Activated naive CD8-positive, alpha-beta T cell treated with anti-CD3 and anti-CD28 coated beads for 36 hours (primary cell): ENCODE measurements around the gene PLN. TPM values are rescaled to one million over a fixed set of nuclear protein-coding genes. Genes with fewer than 3 reads are reported as not detected.
A peak's percentile ranks its signal among the peaks of the same experiment; 100 is the strongest.

ENCODE experiments used
- DNase-seq: peaks from one replicate; pipeline ENCODE4 v3.0.0; 2021
- H3K27ac Mint-ChIP-seq: one replicate; pipeline ENCODE4 v1.8.0; 2022; ENCODE audit warnings: mild to moderate bottlenecking, moderate library complexity, mixed read lengths
- H3K27me3 Mint-ChIP-seq: one replicate; pipeline ENCODE4 v1.8.0; 2022; ENCODE audit warnings: mild to moderate bottlenecking, mixed read lengths
- H3K36me3 Mint-ChIP-seq: one replicate; pipeline ENCODE4 v1.8.0; 2021; ENCODE audit warnings: mild to moderate bottlenecking, mixed read lengths
- H3K4me1 Mint-ChIP-seq: one replicate; pipeline ENCODE4 v1.8.0; 2021; ENCODE audit warnings: mixed read lengths
- H3K4me3 Mint-ChIP-seq: one replicate; pipeline ENCODE4 v1.8.0; 2022; ENCODE audit warnings: mild to moderate bottlenecking, moderate library complexity, mixed read lengths
- H3K9me3 Mint-ChIP-seq: one replicate; pipeline ENCODE4 v1.8.0; 2022; ENCODE audit warnings: mixed read lengths
- total RNA-seq, 2 experiments: library from RNA; stranded (reverse); gene quantifications; one replicate each; pipeline ENCODE4 v1.2.3, GENCODE V29; 2021

Gene PLN
- total RNA-seq, 2 experiments from 2014 or later, result not detected

- H3K4me3 Mint-ChIP-seq, result no peak overlapping the region
- no peaks in the 10 kb centered on the region for H3K27me3 Mint-ChIP-seq
- H3K27ac Mint-ChIP-seq, result no peak overlapping the region
- H3K9me3 Mint-ChIP-seq, result peaks cover 5% of the 10 kb centered on the region
- DNase-seq, result no peak
- peaks cover 35% of the 10 kb centered on the region for H3K36me3 Mint-ChIP-seq
- peaks cover 18% of the 10 kb centered on the region for H3K4me1 Mint-ChIP-seq
These were observed 21.9 kb upstream of the PLN start for GRCh38 chr6:118525913-118526780.

DNA sequence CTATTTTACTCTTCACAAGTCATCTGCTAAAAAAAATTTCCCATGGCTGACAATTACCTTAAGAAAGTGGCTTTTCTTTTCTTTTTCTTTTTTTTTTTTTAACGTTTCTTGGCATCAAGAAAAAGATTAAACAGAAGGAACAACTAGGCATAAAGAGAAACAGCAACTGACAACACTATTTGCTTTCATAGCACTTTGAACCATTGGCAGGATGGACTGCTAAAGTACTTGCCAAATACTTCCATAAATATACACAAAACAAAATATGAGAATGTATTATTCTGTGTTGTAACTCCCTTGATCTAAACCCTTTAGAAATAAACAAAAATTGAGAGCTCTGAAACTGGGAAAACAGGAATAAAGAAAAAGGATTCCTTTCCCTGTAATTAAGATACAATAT lies 20.0 kb upstream of the PLN start:
- H3K4me1 Mint-ChIP-seq, result peaks cover 18% of the 10 kb centered on the region

DNA sequence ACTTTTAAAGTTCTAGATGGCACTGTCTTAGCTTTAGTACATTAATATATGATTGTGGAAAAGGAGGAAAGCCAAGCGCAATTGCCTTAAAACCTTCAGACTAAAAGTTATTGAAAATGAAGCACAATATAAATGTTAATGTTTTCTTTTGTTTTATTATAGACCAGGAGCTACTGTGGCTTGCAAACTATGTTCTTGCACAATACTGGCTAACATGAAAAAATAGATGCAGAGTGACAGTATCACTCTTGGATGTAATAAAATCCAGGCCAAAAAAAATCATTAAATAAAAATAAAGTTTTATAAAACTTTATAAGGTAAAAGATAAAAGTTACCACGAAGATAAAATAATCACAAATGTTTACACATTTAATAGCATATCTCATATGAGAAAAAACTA lies 18.3 kb upstream of the PLN start:
- Mint-ChIP-seq H3K4me1 (peaks cover 16% of the 10 kb centered on the region), H3K9me3 (peaks cover 12% of the 10 kb centered on the region)

More for the DNA sequence above, 20.0 kb upstream of the PLN start:
- Mint-ChIP-seq H3K4me3 (no peak overlapping the region), H3K27me3 (no peaks in the 10 kb centered on the region), H3K9me3 (peaks cover 10% of the 10 kb centered on the region), H3K36me3 (peaks cover 39% of the 10 kb centered on the region), H3K27ac (no peak overlapping the region)
- DNase-seq, result no peak

GRCh38 chr6:118530942-118531341 lies 17.2 kb upstream of the PLN start:
- H3K27me3 Mint-ChIP-seq, result no peaks in the 10 kb centered on the region
- no peak overlapping the region for H3K4me3 Mint-ChIP-seq
- no peak for DNase-seq
- peaks cover 39% of the 10 kb centered on the region for H3K36me3 Mint-ChIP-seq
- H3K9me3 Mint-ChIP-seq, result peaks cover 15% of the 10 kb centered on the region
- H3K27ac Mint-ChIP-seq, result no peak overlapping the region
- peaks cover 20% of the 10 kb centered on the region for H3K4me1 Mint-ChIP-seq

More for the DNA sequence above, 18.3 kb upstream of the PLN start:
- DNase-seq, result no peak
- Mint-ChIP-seq H3K4me3 (no peak overlapping the region), H3K27me3 (no peaks in the 10 kb centered on the region), H3K27ac (no peak overlapping the region), H3K36me3 (peaks cover 36% of the 10 kb centered on the region)

GRCh38 chr6:118535176-118535844 lies 12.8 kb upstream of the PLN start:
- Mint-ChIP-seq H3K36me3 (peaks cover 37% of the 10 kb centered on the region), H3K27me3 (no peaks in the 10 kb centered on the region), H3K9me3 (peaks cover 15% of the 10 kb centered on the region), H3K27ac (peak overlapping the region; percentile 61), H3K4me3 (no peak overlapping the region), H3K4me1 (peaks cover 18% of the 10 kb centered on the region)
- DNase-seq, result no peak

- no peak for DNase-seq
- H3K4me1 Mint-ChIP-seq, result peaks cover 18% of the 10 kb centered on the region
- H3K36me3 Mint-ChIP-seq, result peaks cover 30% of the 10 kb centered on the region
- peaks cover 6% of the 10 kb centered on the region for H3K9me3 Mint-ChIP-seq
- H3K27ac Mint-ChIP-seq, result no peak overlapping the region
- H3K27me3 Mint-ChIP-seq, result no peaks in the 10 kb centered on the region
- no peak overlapping the region for H3K4me3 Mint-ChIP-seq
These were observed 11.6 kb upstream of the PLN start for GRCh38 chr6:118536478-118536877.

GRCh38 chr6:118537574-118537973 lies 10.5 kb upstream of the PLN start:
- peaks cover 21% of the 10 kb centered on the region for H3K4me1 Mint-ChIP-seq

GRCh38 chr6:118542184-118542952 lies 5.7 kb upstream of the PLN start:
- DNase-seq, result no peak
- no peak overlapping the region for H3K4me3 Mint-ChIP-seq
- peaks cover 29% of the 10 kb centered on the region for H3K4me1 Mint-ChIP-seq
- no peak overlapping the region for H3K27ac Mint-ChIP-seq
- no peaks in the 10 kb centered on the region for H3K9me3 Mint-ChIP-seq
- H3K27me3 Mint-ChIP-seq, result no peaks in the 10 kb centered on the region
- H3K36me3 Mint-ChIP-seq, result peaks cover 22% of the 10 kb centered on the region

More at GRCh38 chr6:118537574-118537973, 10.5 kb upstream of the PLN start:
- no peaks in the 10 kb centered on the region for H3K27me3 Mint-ChIP-seq
- H3K36me3 Mint-ChIP-seq, result peaks cover 21% of the 10 kb centered on the region
- no peak overlapping the region for H3K4me3 Mint-ChIP-seq
- DNase-seq, result no peak
- H3K27ac Mint-ChIP-seq, result no peak overlapping the region
- peaks cover 4% of the 10 kb centered on the region for H3K9me3 Mint-ChIP-seq

DNA sequence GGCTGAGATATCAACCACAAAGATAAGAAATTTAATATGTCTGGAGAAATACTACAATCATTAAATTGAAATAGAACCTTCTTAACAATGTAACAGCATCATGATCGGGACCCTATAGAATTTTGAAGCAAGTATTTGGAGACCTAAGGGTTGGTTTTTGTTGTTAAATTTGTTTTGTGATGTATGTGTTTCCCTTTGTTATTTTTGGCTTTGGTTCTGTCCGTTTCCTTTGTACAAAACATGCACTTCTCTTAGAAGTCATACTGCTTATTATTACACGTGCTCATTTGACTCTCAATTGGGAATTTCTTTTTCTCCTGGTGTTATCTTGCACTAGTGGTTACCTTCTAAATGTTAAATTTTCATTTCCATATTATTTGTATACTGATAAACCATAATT lies 4.0 kb upstream of the PLN start:
- Mint-ChIP-seq H3K4me1 (peaks cover 36% of the 10 kb centered on the region), H3K27ac (no peak overlapping the region), H3K4me3 (no peak overlapping the region), H3K9me3 (no peaks in the 10 kb centered on the region), H3K36me3 (peaks cover 26% of the 10 kb centered on the region), H3K27me3 (no peaks in the 10 kb centered on the region)
- DNase-seq, result no peak

- H3K4me1 Mint-ChIP-seq, result peaks cover 49% of the 10 kb centered on the region
- peaks cover 22% of the 10 kb centered on the region for H3K36me3 Mint-ChIP-seq
- H3K27me3 Mint-ChIP-seq, result no peaks in the 10 kb centered on the region
- DNase-seq, result no peak
- no peaks in the 10 kb centered on the region for H3K9me3 Mint-ChIP-seq
- no peak overlapping the region for H3K4me3 Mint-ChIP-seq
- no peak overlapping the region for H3K27ac Mint-ChIP-seq
These were observed 1.8 kb upstream of the PLN start for GRCh38 chr6:118546164-118546879.

DNA sequence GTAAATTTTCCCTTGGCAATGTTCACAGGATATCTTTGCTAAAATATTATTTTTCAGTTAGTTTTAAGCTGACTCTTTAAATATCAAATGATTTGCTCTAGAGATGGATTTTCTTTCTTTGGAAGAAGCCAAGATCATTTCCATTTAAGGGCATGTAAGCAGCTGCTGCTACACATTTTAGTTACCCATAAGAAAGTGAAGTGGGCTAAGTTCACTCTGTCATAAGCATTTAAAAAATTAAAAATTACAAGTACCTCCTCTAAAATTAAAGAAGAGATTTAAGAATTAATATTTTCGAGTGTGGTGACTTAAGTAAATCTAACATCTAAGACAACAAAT lies 1.2 kb upstream of the PLN start:
- H3K4me3 Mint-ChIP-seq, result no peak overlapping the region
- no peaks in the 10 kb centered on the region for H3K9me3 Mint-ChIP-seq
- H3K27ac Mint-ChIP-seq, result no peak overlapping the region

DNA sequence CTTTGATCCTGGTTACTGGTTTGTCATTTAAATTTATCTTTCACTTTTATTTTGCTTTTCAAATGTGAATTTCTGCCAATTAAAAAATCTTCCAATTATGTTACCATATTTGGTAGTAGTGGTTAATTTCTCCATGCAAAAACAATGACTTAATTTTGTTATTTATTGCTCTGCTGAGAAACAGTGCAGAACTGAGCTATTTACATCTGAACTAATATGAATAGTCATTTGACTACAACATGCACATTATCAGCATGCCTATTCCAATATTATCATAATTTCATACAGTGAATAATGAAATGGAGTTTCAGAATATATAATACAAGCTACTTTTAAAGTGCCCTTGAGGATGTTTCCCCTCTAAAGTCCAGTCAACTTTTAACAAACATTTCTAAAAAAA lies 517 bp downstream of the PLN start:
- Mint-ChIP-seq H3K36me3 (peaks cover 18% of the 10 kb centered on the region), H3K27ac (no peak overlapping the region), H3K27me3 (no peaks in the 10 kb centered on the region), H3K9me3 (no peaks in the 10 kb centered on the region), H3K4me3 (no peak overlapping the region), H3K4me1 (peaks cover 53% of the 10 kb centered on the region)
- no peak for DNase-seq

More for the DNA sequence above, 1.2 kb upstream of the PLN start:
- Mint-ChIP-seq H3K4me1 (peaks cover 48% of the 10 kb centered on the region), H3K36me3 (peaks cover 22% of the 10 kb centered on the region), H3K27me3 (no peaks in the 10 kb centered on the region)
- DNase-seq, result no peak

DNA sequence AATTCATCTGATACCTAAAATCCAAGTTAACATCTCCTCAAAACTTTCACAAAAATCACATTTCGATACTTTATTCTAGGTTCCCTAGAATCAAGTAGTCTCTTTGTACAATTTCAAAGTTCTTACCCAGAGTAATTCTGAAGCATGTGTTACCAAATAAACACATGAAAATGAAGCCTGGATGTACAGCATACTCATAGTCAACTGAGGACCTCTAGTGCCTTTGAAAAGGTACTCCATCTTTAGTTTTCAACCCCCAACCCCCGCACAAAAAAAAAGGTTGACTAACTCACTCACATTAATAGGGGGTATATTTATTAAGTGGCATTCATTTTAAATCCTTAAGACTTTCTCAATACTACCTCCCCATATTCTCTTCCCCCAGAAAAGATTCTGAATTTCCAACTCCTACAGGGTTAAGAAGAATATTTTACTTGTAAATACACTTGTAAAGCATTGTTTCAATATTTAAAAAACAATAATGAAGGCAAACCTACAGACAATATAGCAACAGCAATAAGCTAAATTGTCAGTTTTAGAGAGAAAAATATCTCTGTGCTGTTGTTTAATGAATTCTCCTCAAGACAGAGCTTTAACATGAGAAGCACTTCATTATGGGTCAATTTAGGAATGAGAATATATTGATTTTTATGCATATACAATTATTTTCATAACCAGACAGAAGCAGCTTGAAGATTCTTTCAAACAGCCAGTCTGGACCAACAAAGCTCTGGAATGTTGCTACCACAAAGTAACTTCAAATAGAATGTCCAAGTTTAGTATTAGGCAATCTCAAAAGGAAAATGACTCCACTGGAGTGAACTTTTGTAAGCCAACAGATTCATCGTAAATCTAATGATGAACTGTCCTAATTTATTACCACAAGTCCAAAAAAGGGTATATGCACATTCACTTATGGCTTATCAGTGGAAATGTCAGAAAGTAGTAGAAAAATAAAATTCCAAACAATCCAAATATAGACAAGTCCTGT lies 3.3 kb downstream of the PLN start:
- DNase-seq, result no peak
- H3K27me3 Mint-ChIP-seq, result no peaks in the 10 kb centered on the region
- peaks cover 40% of the 10 kb centered on the region for H3K4me1 Mint-ChIP-seq
- no peak overlapping the region for H3K4me3 Mint-ChIP-seq
- no peak overlapping the region for H3K27ac Mint-ChIP-seq
- H3K9me3 Mint-ChIP-seq, result no peaks in the 10 kb centered on the region
- H3K36me3 Mint-ChIP-seq, result peaks cover 24% of the 10 kb centered on the region

GRCh38 chr6:118553132-118553531 lies 5.0 kb downstream of the PLN start:
- Mint-ChIP-seq H3K4me1 (peaks cover 40% of the 10 kb centered on the region), H3K4me3 (no peak overlapping the region), H3K27ac (no peak overlapping the region), H3K27me3 (no peaks in the 10 kb centered on the region), H3K9me3 (no peaks in the 10 kb centered on the region), H3K36me3 (peaks cover 22% of the 10 kb centered on the region)
- no peak for DNase-seq
